H9 (cell line): ENCODE measurements around the gene STK24. TPM values are rescaled to one million over a fixed set of nuclear protein-coding genes. Genes with fewer than 3 reads are reported as not detected.

Source experiments
- DNase-seq: peaks from one replicate; pipeline ENCODE4 v3.0.0-alpha.2; 2017
- H2AFZ ChIP-seq: one replicate; pipeline ENCODE4 v1.6.1; 2013; ENCODE audit warnings: mild to moderate bottlenecking, low read length, control low read depth, moderate library complexity
- H2AK5ac ChIP-seq: 2 replicates; pipeline ENCODE4 v1.6.1; 2013; ENCODE audit warnings: low read length, control low read depth, mixed read lengths; ENCODE audit not compliant: insufficient read length
- H2BK120ac ChIP-seq: one replicate; pipeline ENCODE4 v1.6.1; 2013; ENCODE audit warnings: low read depth, mild to moderate bottlenecking, low read length, control low read depth, inconsistent platforms; ENCODE audit not compliant: poor library complexity, severe bottlenecking
- H2BK12ac ChIP-seq: 2 replicates; pipeline ENCODE4 v1.6.1; 2013; ENCODE audit warnings: low read length, control low read depth, mixed read lengths, low read depth; ENCODE audit not compliant: insufficient read length
- H2BK15ac ChIP-seq: 2 replicates; pipeline ENCODE4 v1.6.1; 2013; ENCODE audit warnings: low read depth, low read length, control low read depth
- H2BK20ac ChIP-seq: one replicate; pipeline ENCODE4 v1.6.1; 2013; ENCODE audit warnings: low read depth, mild to moderate bottlenecking, low read length, control low read depth, inconsistent platforms; ENCODE audit not compliant: poor library complexity, severe bottlenecking
- H2BK5ac ChIP-seq: 2 replicates; pipeline ENCODE4 v1.6.1; 2013; ENCODE audit warnings: low read length, control low read depth, mixed read lengths; ENCODE audit not compliant: insufficient read length
- H3K14ac ChIP-seq: 2 replicates; pipeline ENCODE4 v1.6.1; 2013; ENCODE audit warnings: low read length, control low read depth; ENCODE audit not compliant: insufficient read depth
- H3K18ac ChIP-seq: 2 replicates; pipeline ENCODE4 v1.6.1; 2013; ENCODE audit warnings: low read depth, mild to moderate bottlenecking, mixed read lengths, low read length, control low read depth; ENCODE audit not compliant: insufficient read length
- H3K23ac ChIP-seq: 2 replicates; pipeline ENCODE4 v1.6.1; 2013; ENCODE audit warnings: low read length, control low read depth, mixed read lengths, low read depth; ENCODE audit not compliant: insufficient read length
- H3K23me2 ChIP-seq: 2 replicates; pipeline ENCODE4 v1.6.1; 2013; ENCODE audit warnings: low read depth, mild to moderate bottlenecking, mixed read lengths, low read length, control low read depth; ENCODE audit not compliant: insufficient read length, poor library complexity, severe bottlenecking
- H3K27ac ChIP-seq: 2 replicates; pipeline ENCODE4 v1.5.1; 2013; ENCODE audit warnings: low read length, control low read depth, mixed read lengths, low read depth; ENCODE audit not compliant: insufficient read length
- H3K27me3 ChIP-seq: 2 replicates; pipeline ENCODE4 v1.6.1; 2013; ENCODE audit warnings: low read length, control low read depth, inconsistent platforms; ENCODE audit not compliant: insufficient read depth
- H3K4ac ChIP-seq: 2 replicates; pipeline ENCODE4 v1.6.1; 2013; ENCODE audit warnings: low read depth, mild to moderate bottlenecking, control low read depth, inconsistent platforms, low read length, moderate library complexity
- H3K4me1 ChIP-seq: 2 replicates; pipeline ENCODE4 v1.6.1; 2013; ENCODE audit warnings: low read length, control low read depth, inconsistent platforms; ENCODE audit not compliant: insufficient read depth
- H3K4me2 ChIP-seq: 2 replicates; pipeline ENCODE4 v1.6.1; 2013; ENCODE audit warnings: low read length, control low read depth, mixed read lengths; ENCODE audit not compliant: insufficient read length, insufficient read depth
- H3K56ac ChIP-seq: 2 replicates; pipeline ENCODE4 v1.6.1; 2013; ENCODE audit warnings: low read depth, mild to moderate bottlenecking, mixed read lengths, low read length, control low read depth; ENCODE audit not compliant: insufficient read length
- H3K79me1 ChIP-seq: 2 replicates; pipeline ENCODE4 v1.6.1; 2013; ENCODE audit warnings: low read depth, mild to moderate bottlenecking, moderate library complexity, low read length, control low read depth, inconsistent platforms; ENCODE audit not compliant: insufficient read depth, poor library complexity, severe bottlenecking
- H3K79me2 ChIP-seq: 2 replicates; pipeline ENCODE4 v1.6.1; 2013; ENCODE audit warnings: low read length, control low read depth, inconsistent platforms; ENCODE audit not compliant: insufficient read depth
- H3K9ac ChIP-seq: 2 replicates; pipeline ENCODE4 v1.6.1; 2013; ENCODE audit warnings: low read length, control low read depth, mixed read lengths; ENCODE audit not compliant: insufficient read length; ENCODE audit errors: extremely low read depth
- H3K9me3 ChIP-seq: one replicate; pipeline ENCODE4 v1.6.1; 2013; ENCODE audit warnings: low read depth, low read length, inconsistent platforms; ENCODE audit not compliant: control insufficient read depth
- H3T11ph ChIP-seq: one replicate; pipeline ENCODE4 v1.6.1; 2013; ENCODE audit warnings: mild to moderate bottlenecking, low read length, control low read depth, inconsistent platforms
- H4K20me1 ChIP-seq: one replicate; pipeline ENCODE4 v1.6.1; 2013; ENCODE audit not compliant: control insufficient read depth, insufficient read length, insufficient read depth
- H4K5ac ChIP-seq: 2 replicates; pipeline ENCODE4 v1.6.1; 2013; ENCODE audit warnings: low read depth, mild to moderate bottlenecking, mixed read lengths, low read length, control low read depth; ENCODE audit not compliant: insufficient read length
- H4K8ac ChIP-seq: replicated peaks from 2 replicates; pipeline ENCODE4 v1.6.1; 2013; ENCODE audit warnings: low read length, control low read depth, mixed read lengths, low read depth; ENCODE audit not compliant: insufficient read length
- H4K91ac ChIP-seq: 2 replicates; pipeline ENCODE4 v1.6.1; 2013; ENCODE audit warnings: low read depth, mild to moderate bottlenecking, moderate library complexity, mixed read lengths, low read length, control low read depth; ENCODE audit not compliant: insufficient read length
- H3K27ac Mint-ChIP-seq, 3 experiments: 2 replicates in 2 of 3; 3 replicates in 1 of 3; pipeline ENCODE4 v1.8.0; 2020 to 2021; ENCODE audit warnings: mixed read lengths in 3 of 3, mild to moderate bottlenecking in 1 of 3, moderate library complexity in 1 of 3
- H3K27me3 Mint-ChIP-seq: 2 replicates; pipeline ENCODE4 v1.8.0; 2021; ENCODE audit warnings: low read depth, mild to moderate bottlenecking, moderate library complexity, mixed read lengths
- H3K36me3 Mint-ChIP-seq, 3 experiments: 2 replicates in 2 of 3; 3 replicates in 1 of 3; pipeline ENCODE4 v1.8.0; 2020 to 2021; ENCODE audit warnings: low read depth in 3 of 3, mixed read lengths in 3 of 3; ENCODE audit not compliant: insufficient read depth in 1 of 3
- H3K4me1 Mint-ChIP-seq, 2 experiments: 2 replicates each; pipeline ENCODE4 v1.8.0; 2020; ENCODE audit warnings: mixed read lengths in 2 of 2
- H3K4me3 Mint-ChIP-seq, 2 experiments: 2 replicates in 1 of 2; 3 replicates in 1 of 2; pipeline ENCODE4 v1.8.0; 2020 to 2021; ENCODE audit warnings: mild to moderate bottlenecking in 2 of 2, mixed read lengths in 2 of 2, moderate library complexity in 1 of 2
- H3K9me3 Mint-ChIP-seq, 2 experiments: 2 replicates in 1 of 2; 3 replicates in 1 of 2; pipeline ENCODE4 v1.8.0; 2020; ENCODE audit warnings: mild to moderate bottlenecking in 2 of 2, mixed read lengths in 2 of 2, moderate library complexity in 1 of 2
- CTCF ChIP-seq: fragments of 200-600 bp; sonication (generic); conservative IDR thresholded peaks from 3 replicates; pipeline ENCODE4 v1.8.0; 2021; ENCODE audit warnings: antibody characterized with exemption, mild to moderate bottlenecking
- WGBS: extraction: QIAGEN DNeasy Blood & Tissue Kit; methylation state at CpG from one replicate; pipeline ENCODE4 v1.1.7; 2013; ENCODE audit warnings: missing lambda C conversion rate, low lambda C conversion rate, mixed read lengths; ENCODE audit not compliant: insufficient read length; ENCODE audit errors: extremely low coverage; 5-methylcytosine and 5-hydroxymethylcytosine counted together
- total RNA-seq: library from RNA; stranded (reverse); gene quantifications from 2 replicates; pipeline ENCODE4 v1.2.1, GENCODE V29; 2021

Gene STK24
- total RNA-seq, 1 experiment from 2014 or later: 134 TPM

GRCh38 chr13:98429531-98429930 is 147.4 kb downstream of the STK24 start:
- Histone ChIP-seq H3K9me3 (no peaks in the 10 kb centered on the region), H3K9ac (no peak overlapping the region), H3K4me1 (no peaks in the 10 kb centered on the region), H3K14ac (no peak overlapping the region), H3K79me2 (no peaks in the 10 kb centered on the region), H4K5ac (no peak overlapping the region), H2BK12ac (no peak overlapping the region), H2BK20ac (no peak overlapping the region), H2BK120ac (no peak overlapping the region), H3K23me2 (no peaks in the 10 kb centered on the region), H4K91ac (no peak overlapping the region), H3K23ac (no peak overlapping the region), H4K20me1 (no peaks in the 10 kb centered on the region), H2BK15ac (no peak overlapping the region), H3K27me3 (no peaks in the 10 kb centered on the region), H2AK5ac (no peak overlapping the region), H3K27ac (no peak overlapping the region), H3K56ac (no peak overlapping the region), H3K18ac (no peak overlapping the region), H2AFZ (no peak overlapping the region), H3K79me1 (no peaks in the 10 kb centered on the region), H4K8ac (no peak overlapping the region), H3K4ac (no peak overlapping the region), H3T11ph (no peak overlapping the region), H2BK5ac (no peak overlapping the region), H3K4me2 (no peak overlapping the region)
- H3K27ac Mint-ChIP-seq: no peak overlapping the region
- TF ChIP-seq CTCF: no peak
- peaks cover 0 to 36% (median 21%) of the 10 kb centered on the region in 3 experiments; a peak in 6 of 7 replicates for H3K36me3 Mint-ChIP-seq
- WGBS: no CpG with 5 or more reads among the region's 7 CpGs
- H3K4me1 Mint-ChIP-seq: peaks cover 2 to 5% of the 10 kb centered on the region in 2 experiments; a peak in 2 of 4 replicates
- DNase-seq: no peak
- no peaks in the 10 kb centered on the region for H3K9me3 Mint-ChIP-seq
- H3K27me3 Mint-ChIP-seq: no peaks in the 10 kb centered on the region
- H3K4me3 Mint-ChIP-seq: no peak overlapping the region
